ENCODE results near the gene JARID2.

DNA sequence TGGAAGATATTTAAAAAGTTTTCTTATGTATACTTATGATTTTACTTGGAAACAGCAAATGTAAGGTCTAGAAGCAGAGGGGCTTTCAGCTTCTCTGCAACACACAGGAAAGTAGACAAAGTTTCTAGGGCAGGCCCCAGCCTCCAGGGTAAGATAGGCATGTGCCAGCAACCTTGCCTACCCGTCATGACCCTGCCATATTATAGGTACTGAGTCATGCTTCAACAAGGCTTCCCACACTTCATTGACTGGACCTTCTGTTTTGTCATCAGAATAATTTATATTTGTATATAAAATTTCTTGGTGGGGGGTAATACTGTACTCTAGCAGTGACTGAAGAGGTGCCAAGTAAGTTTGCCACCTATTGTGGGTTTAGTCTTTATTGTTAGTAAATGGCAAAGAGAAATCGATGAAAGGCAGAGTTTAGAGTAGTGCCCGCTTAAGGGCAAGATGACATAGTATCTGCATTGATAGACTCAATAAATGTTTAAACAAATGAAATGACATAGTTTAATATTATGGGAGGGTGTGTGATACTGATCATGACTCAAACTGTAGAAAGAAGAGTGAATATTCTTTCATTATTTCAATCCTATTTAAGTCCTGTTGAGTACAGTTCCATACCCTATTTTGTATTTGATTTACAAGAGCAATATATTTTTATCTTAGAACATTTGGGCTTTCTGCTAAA lies 95.6 kb downstream of the JARID2 start:
- TF ChIP-seq CTCF (IDR thresholded peaks at IDR 0.05) = no peak
- no peak for TF ChIP-seq POLR2A (IDR thresholded peaks at IDR 0.05)
